ENCODE results near the gene PTPRJ. TPM values are rescaled to one million over a fixed set of nuclear protein-coding genes. Genes with fewer than 3 reads are reported as not detected.

Gene PTPRJ
- total and polyA plus RNA-seq, 2 of the 13 experiments (the other 11 are each of a cell fraction or from before 2014, with no cell fraction given), result 1.0 to 1.2 TPM

DNA sequence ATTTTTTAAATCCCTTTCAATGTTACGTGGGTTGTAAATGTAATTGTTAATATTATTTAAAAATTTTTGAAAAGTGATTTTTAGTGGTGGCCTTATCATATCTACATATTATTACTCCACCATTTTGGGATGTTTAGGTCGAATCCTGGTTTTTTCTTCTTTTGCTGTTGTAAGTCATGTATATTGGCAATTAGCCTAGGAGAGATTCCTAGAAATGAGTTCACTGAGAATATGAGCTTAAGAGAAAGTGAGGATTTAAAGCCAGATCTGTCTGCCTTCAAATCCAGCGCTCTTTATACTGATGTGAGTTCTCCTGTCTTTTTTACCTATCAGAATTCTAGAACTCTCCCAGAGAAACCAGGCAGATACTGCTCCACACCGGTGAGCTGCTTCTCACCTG lies 56.1 kb downstream of the PTPRJ start:
- no peak overlapping the region for H3K9ac ChIP-seq (ENCODE audit: insufficient read depth, low read depth, low read length)
- ChIA-PET CTCF (ENCODE audit: low intra/inter-chr PET ratio, low total read pairs) (no interaction called here), POLR2A (no interaction called here)
- no peaks in the 10 kb centered on the region for H3K79me2 ChIP-seq (ENCODE audit: insufficient read depth, low read length)
- ATAC-seq (no peak), DNase-seq (ENCODE audit: low spot score) (no peak), FAIRE-seq (no peak)
- in situ Hi-C loops (cut with HindIII; ENCODE audit: extremely low pct_ligation_motif_present, low pct_unique_long_range_greater_than_20kb) (no loop called here), intact Hi-C loops (cut with micrococcal nuclease; ENCODE audit: unreplicated experiment) (no loop called here)
- TF ChIP-seq ETV5 (CRISPR knock-in tag; IDR thresholded peaks at IDR 0.05; ENCODE audit: borderline replicate concordance), result no peak
- TF ChIP-seq ZNF34 (CRISPR knock-in tag; IDR thresholded peaks at IDR 0.05; ENCODE audit: borderline replicate concordance), result no peak
- TF ChIP-seq TOPORS (CRISPR knock-in tag; IDR thresholded peaks at IDR 0.05), result no peak
- no peak for TF ChIP-seq ZNF564 (CRISPR knock-in tag; IDR thresholded peaks at IDR 0.05)
- no peak for TF ChIP-seq JUNB (CRISPR knock-in tag; IDR thresholded peaks at IDR 0.05; ENCODE audit: borderline replicate concordance)
- no peak for TF ChIP-seq ZNF333 (CRISPR knock-in tag; IDR thresholded peaks at IDR 0.05; ENCODE audit: borderline replicate concordance)
- TF ChIP-seq ZBTB7A (CRISPR knock-in tag; IDR thresholded peaks at IDR 0.05), result no peak
- TF ChIP-seq DNMT1 (CRISPR knock-in tag; IDR thresholded peaks at IDR 0.05), result no peak
- no peak for TF ChIP-seq ONECUT2 (CRISPR knock-in tag; IDR thresholded peaks at IDR 0.05)
- TF ChIP-seq, protein P1, sequence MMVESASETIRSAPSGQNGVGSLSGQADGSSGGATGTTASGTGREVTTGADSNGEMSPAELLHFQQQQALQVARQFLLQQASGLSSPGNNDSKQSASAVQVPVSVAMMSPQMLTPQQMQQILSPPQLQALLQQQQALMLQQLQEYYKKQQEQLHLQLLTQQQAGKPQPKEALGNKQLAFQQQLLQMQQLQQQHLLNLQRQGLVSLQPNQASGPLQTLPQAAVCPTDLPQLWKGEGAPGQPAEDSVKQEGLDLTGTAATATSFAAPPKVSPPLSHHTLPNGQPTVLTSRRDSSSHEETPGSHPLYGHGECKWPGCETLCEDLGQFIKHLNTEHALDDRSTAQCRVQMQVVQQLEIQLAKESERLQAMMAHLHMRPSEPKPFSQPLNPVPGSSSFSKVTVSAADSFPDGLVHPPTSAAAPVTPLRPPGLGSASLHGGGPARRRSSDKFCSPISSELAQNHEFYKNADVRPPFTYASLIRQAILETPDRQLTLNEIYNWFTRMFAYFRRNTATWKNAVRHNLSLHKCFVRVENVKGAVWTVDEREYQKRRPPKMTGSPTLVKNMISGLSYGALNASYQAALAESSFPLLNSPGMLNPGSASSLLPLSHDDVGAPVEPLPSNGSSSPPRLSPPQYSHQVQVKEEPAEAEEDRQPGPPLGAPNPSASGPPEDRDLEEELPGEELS (CRISPR knock-in tag; IDR thresholded peaks at IDR 0.05), result no peak
- TF ChIP-seq ZNF605 (CRISPR knock-in tag; IDR thresholded peaks at IDR 0.05), result no peak
- TF ChIP-seq KLF9 (CRISPR knock-in tag; IDR thresholded peaks at IDR 0.05; ENCODE audit: low read depth), result no peak
- TF ChIP-seq ZNF790 (CRISPR knock-in tag; IDR thresholded peaks at IDR 0.05; ENCODE audit: borderline replicate concordance), result no peak
- TF ChIP-seq ZSCAN31 (CRISPR knock-in tag; IDR thresholded peaks at IDR 0.05; ENCODE audit: low read depth), result no peak
- TF ChIP-seq SIX4 (CRISPR knock-in tag; IDR thresholded peaks at IDR 0.05), result no peak
- TF ChIP-seq ZNF572 (CRISPR knock-in tag; IDR thresholded peaks at IDR 0.05), result no peak
- TF ChIP-seq, protein P2, sequence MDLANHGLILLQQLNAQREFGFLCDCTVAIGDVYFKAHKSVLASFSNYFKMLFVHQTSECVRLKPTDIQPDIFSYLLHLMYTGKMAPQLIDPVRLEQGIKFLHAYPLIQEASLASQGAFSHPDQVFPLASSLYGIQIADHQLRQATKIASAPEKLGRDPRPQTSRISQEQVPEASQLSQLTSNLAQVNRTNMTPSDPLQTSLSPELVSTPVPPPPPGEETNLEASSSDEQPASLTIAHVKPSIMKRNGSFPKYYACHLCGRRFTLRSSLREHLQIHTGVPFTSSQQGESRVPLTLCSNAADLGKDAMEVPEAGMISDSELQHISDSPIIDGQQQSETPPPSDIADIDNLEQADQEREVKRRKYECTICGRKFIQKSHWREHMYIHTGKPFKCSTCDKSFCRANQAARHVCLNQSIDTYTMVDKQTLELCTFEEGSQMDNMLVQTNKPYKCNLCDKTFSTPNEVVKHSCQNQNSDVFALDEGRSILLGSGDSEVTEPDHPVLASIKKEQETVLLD (CRISPR knock-in tag; IDR thresholded peaks at IDR 0.05; ENCODE audit: low read depth), result no peak
- H3K27ac ChIP-seq (ENCODE audit: extremely low read length, insufficient read depth, low read length), result no peak overlapping the region
- no peaks in the 10 kb centered on the region for H4K20me1 ChIP-seq (ENCODE audit: insufficient read depth, low read length)
- no peaks in the 10 kb centered on the region for H3K27me3 ChIP-seq (ENCODE audit: control insufficient read depth in 1 of 2, insufficient read depth in 2 of 2, low read length in 2 of 2)
- H3K9me3 ChIP-seq (ENCODE audit: low read length), result no peaks in the 10 kb centered on the region
- H3K4me3 ChIP-seq (replicated peaks in 1 of 3; ENCODE audit: insufficient read depth in 1 of 3, low read depth in 2 of 3, low read length in 3 of 3), result no peak overlapping the region
- H3K4me1 ChIP-seq (ENCODE audit: insufficient read depth, low read length), result no peaks in the 10 kb centered on the region
- no peak overlapping the region for H2AFZ ChIP-seq (ENCODE audit: low read length)
- no TSS peak for BruUV-seq (replicated peaks)
- H3K4me2 ChIP-seq (ENCODE audit: low read depth, low read length), result no peak overlapping the region
- whole genome bisulfite sequencing (ENCODE audit: low lambda C conversion rate), result 73% methylated on average over 4 of the region's 4 CpGs
- H3K36me3 ChIP-seq (replicated peaks in 1 of 2; ENCODE audit: control insufficient read depth in 1 of 2, insufficient read depth in 2 of 2, low read length in 2 of 2), result no peaks in the 10 kb centered on the region
